Mucosa of stomach (tissue), 1 donor: ENCODE results near the gene ARHGAP44.
"Not testable (repeated sequence)": the region's sequence is repeated elsewhere in the genome, so short reads cannot be mapped to it uniquely, and the experiment has no call there.

ENCODE experiments used
- H3K27me3 ChIP-seq: one replicate; pipeline ENCODE4 v1.7.0; 2013; ENCODE audit warnings: mild to moderate bottlenecking, low read length; ENCODE audit not compliant: control insufficient read depth, insufficient read depth
- H3K36me3 ChIP-seq: one replicate; pipeline ENCODE4 v1.7.0; 2013; ENCODE audit warnings: low read length; ENCODE audit not compliant: control insufficient read depth, insufficient read depth
- H3K4me1 ChIP-seq: one replicate; pipeline ENCODE4 v1.7.0; 2013; ENCODE audit warnings: mild to moderate bottlenecking, low read length; ENCODE audit not compliant: control insufficient read depth, insufficient read depth
- H3K4me3 ChIP-seq: one replicate; pipeline ENCODE4 v1.7.0; 2013; ENCODE audit warnings: low read length
- H3K9ac ChIP-seq: one replicate; pipeline ENCODE4 v1.7.0; 2013; ENCODE audit warnings: mild to moderate bottlenecking, low read length, moderate library complexity
- H3K9me3 ChIP-seq: one replicate; pipeline ENCODE4 v1.7.0; 2013; ENCODE audit warnings: mild to moderate bottlenecking, low read length, moderate library complexity; ENCODE audit not compliant: control insufficient read depth
- donor health status: Pancreatic carcinoma.

The ARHGAP44 gene

DNA sequence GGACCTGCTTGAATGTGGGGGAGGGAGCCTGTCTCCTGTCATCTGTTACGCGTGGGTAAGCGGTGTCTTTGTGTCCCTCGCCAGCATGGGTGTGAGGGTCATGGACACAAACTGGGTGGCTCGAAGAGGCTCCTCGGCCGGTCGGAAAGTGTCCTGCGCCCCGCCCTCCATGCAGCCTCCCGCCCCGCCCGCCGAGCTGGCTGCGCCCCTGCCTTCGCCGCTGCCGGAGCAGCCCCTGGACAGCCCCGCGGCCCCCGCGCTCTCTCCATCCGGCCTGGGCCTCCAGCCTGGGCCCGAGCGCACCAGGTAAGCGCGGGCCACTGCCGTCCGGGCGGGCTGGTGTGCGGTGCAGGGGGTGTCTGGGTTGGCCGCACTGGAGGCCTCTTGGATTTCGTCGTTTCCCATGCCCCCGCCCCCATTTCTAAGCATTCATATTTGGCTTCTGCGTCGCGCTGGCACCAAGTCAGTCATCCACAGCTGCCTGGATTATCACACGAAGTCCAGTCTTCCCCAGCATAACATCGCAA is 184.8 kb downstream of the ARHGAP44 start:
- H3K9ac ChIP-seq: no peak overlapping the region
- peaks cover 6% of the 10 kb centered on the region for H3K4me1 ChIP-seq
- no peaks in the 10 kb centered on the region for H3K36me3 ChIP-seq
- no peaks in the 10 kb centered on the region for H3K9me3 ChIP-seq
- H3K27me3 ChIP-seq: no peaks in the 10 kb centered on the region
- no peak overlapping the region for H3K4me3 ChIP-seq

DNA sequence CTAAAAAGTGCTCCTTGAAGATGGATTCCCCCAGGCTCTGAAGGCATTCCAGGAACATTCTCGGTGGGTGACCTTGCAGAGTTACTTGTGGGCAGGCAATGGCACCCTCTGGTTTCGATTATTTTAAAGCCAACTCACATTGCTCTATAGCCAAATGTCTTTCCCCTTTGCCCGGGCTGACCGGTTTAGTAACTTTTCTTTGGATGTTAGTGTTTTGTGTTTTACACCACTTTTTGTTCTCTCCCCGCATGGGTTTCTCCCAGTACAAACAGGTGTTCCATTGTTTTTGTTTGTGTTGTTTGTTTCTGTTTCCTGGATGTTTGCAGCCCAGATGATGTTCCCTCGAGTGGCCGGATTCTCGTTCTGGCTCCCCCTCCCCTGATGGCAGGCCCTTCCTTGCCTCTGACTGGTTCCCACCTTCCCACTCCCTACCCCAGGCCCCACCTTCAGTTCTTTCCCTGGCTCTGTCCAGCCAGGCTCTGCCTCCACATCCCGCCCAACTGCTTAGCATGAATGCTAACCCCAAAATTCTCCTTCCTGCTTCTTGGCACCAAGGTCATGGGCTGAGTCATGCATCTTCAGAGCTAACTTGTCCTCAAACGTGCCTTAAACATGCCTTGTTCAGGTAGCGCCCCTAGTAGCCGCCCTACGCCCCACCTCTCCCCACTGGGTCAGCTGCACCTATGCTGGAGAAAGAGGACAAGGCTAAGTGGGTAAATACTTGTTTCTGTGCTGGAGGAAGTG is 187.9 kb downstream of the ARHGAP44 start:
- Histone ChIP-seq H3K36me3 (no peaks in the 10 kb centered on the region), H3K9me3 (no peaks in the 10 kb centered on the region), H3K9ac (no peak overlapping the region), H3K27me3 (no peaks in the 10 kb centered on the region), H3K4me1 (peaks cover 6% of the 10 kb centered on the region), H3K4me3 (no peak overlapping the region)

DNA sequence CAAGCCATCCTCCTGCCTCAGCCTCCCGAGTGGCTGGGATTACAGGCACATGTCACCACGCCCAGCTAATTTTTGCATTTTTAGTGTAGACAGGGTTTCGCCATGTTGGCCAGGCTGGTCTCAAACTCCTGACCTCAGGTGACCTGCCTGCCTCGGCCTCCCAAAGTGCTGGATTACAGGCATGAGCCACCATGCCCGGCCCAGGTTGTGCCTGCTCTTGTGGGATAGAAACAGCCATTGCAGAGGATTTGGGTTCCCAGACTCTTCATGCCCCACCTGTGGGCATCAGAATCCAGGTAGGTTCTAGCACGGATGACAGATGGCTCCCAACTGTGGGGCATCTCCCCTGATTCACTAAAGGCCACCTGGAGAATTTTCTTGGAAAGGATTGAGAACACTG is 189.5 kb downstream of the ARHGAP44 start:
- not testable (repeated sequence) for H3K4me1 ChIP-seq, H3K36me3 ChIP-seq, H3K4me3 ChIP-seq, H3K9ac ChIP-seq, H3K27me3 ChIP-seq, H3K9me3 ChIP-seq

DNA sequence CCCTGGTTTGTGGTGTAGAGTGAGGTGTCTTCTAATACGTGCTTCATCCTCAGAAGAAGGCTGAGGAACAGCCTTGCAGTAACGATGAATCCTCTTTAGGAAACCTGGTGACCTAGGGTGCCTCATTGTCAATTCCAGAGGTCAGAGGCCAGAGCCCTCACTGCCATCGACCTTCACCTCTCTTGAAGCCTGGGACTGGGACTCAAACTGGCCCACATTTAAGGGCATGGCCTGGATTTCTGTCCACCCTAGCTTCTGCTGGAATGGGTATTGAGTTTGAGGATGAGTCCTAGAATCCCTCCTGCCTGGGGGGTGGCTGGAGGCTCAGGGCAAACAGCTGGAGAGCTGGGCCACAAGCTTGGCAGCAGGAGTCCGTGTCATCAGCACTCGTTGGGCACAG is 189.9 kb downstream of the ARHGAP44 start:
- Histone ChIP-seq H3K4me1 (no peaks in the 10 kb centered on the region), H3K4me3 (no peak overlapping the region)

DNA sequence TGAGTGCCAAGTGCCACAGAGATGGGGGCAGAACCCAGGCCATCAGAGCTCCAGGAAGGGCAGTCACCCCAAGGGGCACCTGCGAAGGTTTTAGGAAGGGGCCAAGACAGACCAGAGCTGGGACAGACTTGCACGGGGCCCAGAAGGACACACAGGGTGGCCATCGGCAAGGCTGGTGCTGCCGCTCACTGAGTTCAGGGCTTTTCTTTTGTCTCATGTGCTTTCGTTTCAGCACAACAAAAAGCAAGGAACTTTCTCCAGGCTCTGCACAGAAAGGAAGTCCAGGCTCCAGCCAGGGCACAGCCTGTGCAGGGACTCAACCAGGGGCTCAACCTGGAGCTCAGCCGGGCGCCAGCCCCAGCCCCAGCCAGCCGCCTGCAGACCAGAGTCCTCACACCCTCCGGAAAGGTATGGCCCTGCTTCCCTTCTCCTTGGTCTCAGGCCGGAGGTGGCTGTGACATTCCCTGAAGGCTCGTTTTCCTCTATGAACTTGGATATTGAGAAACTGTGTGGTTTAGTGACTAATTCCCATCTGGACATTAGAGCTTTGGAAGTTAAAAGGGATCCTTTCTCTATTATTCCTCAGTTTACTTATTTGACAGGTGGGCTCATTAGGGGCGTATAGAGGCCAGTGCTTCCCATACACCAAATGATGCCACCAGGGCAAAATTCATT is 190.7 kb downstream of the ARHGAP44 start:
- H3K9ac ChIP-seq: no peak overlapping the region
- no peaks in the 10 kb centered on the region for H3K9me3 ChIP-seq
- H3K4me1 ChIP-seq: no peaks in the 10 kb centered on the region
- no peaks in the 10 kb centered on the region for H3K27me3 ChIP-seq
- H3K4me3 ChIP-seq: no peak overlapping the region
- no peaks in the 10 kb centered on the region for H3K36me3 ChIP-seq

More for the DNA sequence above, 189.9 kb downstream of the ARHGAP44 start:
- Histone ChIP-seq H3K27me3 (no peaks in the 10 kb centered on the region), H3K9ac (no peak overlapping the region), H3K9me3 (no peaks in the 10 kb centered on the region), H3K36me3 (no peaks in the 10 kb centered on the region)

DNA sequence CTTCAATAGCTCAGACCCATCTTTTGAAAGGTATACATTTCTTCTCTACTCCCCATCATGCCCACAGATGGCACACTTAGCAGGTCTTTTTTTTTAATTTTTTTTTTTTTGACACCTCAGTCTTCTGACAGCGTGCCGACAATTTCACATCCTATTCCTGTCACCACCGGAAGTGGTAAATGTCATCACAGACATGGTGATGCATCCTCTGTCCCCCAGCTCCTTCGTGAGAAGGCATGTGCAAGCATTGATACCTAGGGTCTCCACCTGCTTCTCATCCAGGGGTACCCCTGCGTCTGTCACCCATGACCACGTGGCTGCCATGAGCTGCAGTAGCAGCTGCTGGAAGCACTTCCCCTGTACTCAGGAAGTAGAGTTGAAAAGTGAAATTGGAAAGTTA is 192.9 kb downstream of the ARHGAP44 start:
- H3K27me3 ChIP-seq: no peaks in the 10 kb centered on the region
- H3K9ac ChIP-seq: no peak overlapping the region
- H3K9me3 ChIP-seq: no peaks in the 10 kb centered on the region
- no peak overlapping the region for H3K4me3 ChIP-seq
- H3K4me1 ChIP-seq: no peaks in the 10 kb centered on the region
- H3K36me3 ChIP-seq: no peaks in the 10 kb centered on the region

DNA sequence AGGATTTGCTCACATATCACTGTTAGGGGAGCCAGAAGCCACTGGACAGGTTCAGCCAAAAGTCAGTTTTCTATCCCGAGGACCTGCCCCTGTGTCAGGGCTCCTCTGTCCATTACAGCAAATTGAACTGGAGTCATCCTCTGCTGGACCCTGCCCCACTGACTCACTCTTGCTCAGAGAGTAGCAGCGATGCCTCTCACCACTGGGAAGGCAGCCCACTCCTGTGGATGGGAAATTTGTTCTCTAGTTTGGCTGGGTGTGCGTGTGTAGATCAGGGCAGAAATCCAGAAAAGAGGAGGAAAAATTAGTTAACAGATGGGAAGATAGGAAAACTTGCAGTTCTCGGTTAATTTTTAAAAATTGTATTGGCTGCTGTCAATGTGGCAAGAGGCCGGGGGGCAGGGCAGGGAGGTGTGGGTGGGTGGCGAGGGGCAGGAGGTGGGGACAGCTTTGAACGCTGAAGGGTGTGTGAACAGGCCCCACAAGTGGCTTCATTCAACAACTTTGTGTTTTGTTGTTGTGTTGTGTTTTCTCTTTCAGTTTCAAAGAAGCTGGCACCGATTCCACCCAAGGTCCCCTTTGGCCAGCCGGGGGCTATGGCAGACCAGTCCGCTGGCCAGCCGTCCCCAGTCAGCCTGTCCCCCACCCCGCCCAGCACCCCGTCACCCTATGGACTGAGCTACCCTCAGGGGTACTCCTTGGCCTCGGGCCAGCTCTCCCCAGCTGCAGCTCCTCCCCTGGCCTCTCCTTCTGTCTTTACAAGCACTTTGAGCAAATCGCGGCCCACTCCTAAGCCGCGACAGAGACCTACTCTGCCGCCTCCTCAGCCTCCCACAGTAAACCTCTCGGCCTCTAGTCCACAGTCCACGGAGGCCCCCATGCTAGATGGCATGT is 194.9 kb downstream of the ARHGAP44 start:
- Histone ChIP-seq H3K27me3 (no peaks in the 10 kb centered on the region), H3K9ac (no peak overlapping the region), H3K4me3 (no peak overlapping the region), H3K4me1 (no peaks in the 10 kb centered on the region), H3K36me3 (no peaks in the 10 kb centered on the region), H3K9me3 (no peaks in the 10 kb centered on the region)

DNA sequence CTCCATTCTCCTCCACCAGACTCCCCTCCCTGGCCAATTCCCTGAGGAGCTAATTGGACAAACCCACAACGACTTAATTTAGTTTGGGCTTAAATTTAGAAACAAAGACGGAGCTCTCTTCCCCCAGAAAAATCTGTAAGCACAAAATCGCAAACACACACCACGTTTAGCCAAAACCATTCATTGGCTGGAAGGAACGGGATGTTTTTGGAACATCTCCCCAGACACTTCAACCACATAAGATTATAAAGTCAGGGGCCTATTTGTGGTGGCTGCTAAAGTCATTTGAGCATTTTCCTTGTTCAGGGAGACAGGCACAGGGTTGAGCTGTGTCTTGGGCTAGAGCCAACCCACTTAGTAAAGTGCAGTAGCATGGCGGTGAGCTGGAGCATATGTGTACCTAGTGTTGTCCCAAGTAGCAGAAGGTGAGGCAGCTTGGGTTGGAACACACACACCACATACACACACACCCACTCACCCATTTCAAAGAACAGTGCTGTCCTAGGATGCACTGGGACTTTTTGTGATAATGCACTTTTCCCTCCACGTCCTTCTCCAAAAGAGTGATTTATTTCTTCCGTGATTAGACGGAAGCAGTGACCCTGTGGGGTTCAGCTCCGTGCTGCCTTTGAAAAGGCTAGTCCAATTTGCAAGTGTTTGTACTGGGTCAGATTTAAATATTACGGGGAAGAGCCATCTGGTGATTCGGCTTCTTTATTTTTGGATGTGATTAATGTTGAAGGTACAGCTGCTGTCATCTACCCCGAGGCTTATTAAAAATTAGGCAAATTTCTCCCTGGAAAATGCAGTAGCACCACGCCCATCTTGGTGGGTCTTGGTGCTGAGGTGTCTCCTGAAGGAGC is 196.4 kb downstream of the ARHGAP44 start:
- H3K9me3 ChIP-seq: no peaks in the 10 kb centered on the region
- no peak overlapping the region for H3K9ac ChIP-seq
- no peak overlapping the region for H3K4me3 ChIP-seq
- no peaks in the 10 kb centered on the region for H3K36me3 ChIP-seq
- H3K27me3 ChIP-seq: no peaks in the 10 kb centered on the region
- H3K4me1 ChIP-seq: no peaks in the 10 kb centered on the region

DNA sequence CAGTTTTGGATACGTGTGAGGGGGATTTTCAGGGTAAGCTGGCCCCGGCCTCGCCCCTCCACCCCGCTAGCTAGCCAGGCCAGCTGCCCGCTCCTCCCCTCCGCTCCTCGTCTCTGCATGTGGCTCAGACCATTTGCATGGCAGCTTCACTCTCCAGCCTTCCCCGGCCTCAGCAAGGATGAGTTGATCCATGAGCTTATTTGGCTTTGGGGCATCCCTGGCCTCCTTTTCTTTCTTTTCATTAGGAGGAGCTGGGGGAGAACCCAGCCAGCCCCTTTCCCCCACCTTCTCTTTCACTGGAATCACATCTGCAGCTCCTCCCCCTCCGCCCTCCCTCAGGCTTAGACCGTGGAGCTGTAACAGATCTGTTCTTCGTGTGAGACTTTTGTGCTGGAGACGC is 197.8 kb downstream of the ARHGAP44 start:
- Histone ChIP-seq H3K4me3 (no peak overlapping the region), H3K4me1 (no peaks in the 10 kb centered on the region), H3K9ac (no peak overlapping the region), H3K9me3 (no peaks in the 10 kb centered on the region), H3K36me3 (no peaks in the 10 kb centered on the region), H3K27me3 (no peaks in the 10 kb centered on the region)

DNA sequence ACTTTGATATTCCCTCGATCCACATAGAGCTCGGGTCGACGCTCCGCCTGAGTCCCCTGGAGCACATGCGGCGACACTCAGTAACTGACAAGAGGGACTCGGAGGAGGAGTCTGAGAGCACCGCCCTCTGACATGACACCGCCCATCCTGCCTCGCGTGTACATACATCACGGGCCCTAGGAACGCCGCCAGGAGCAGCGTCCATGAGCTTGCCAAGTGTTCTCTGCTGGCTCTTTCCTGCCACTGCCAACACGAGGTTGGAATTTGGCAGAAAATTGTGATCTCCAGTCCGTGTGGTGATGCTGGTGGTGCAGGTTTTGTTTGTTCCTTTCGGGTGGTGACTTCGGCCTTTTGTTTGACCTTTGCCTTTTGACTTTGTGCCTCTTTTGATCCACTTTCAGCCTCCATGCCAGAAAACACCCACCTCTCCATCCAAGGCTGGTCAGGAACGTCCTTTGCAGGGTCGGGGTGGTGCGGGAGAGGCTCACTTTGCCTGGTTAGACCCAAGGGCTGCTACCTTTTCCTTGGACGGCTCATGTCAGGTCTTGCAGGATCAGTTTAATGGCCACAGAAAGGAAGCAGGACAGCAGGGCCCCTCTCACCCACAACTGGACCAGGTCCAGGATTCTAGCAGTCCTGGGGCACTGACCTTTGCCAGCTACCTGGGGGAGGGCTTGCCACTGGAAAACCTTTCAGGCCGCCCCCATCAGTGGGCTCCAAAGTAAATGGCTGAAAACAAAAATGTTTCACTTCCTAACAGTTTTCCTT is 200.9 kb downstream of the ARHGAP44 start:
- no peaks in the 10 kb centered on the region for H3K9me3 ChIP-seq
- H3K36me3 ChIP-seq: peaks cover 8% of the 10 kb centered on the region
- H3K9ac ChIP-seq: no peak overlapping the region
- H3K4me3 ChIP-seq: no peak overlapping the region
- no peaks in the 10 kb centered on the region for H3K27me3 ChIP-seq
- no peaks in the 10 kb centered on the region for H3K4me1 ChIP-seq

DNA sequence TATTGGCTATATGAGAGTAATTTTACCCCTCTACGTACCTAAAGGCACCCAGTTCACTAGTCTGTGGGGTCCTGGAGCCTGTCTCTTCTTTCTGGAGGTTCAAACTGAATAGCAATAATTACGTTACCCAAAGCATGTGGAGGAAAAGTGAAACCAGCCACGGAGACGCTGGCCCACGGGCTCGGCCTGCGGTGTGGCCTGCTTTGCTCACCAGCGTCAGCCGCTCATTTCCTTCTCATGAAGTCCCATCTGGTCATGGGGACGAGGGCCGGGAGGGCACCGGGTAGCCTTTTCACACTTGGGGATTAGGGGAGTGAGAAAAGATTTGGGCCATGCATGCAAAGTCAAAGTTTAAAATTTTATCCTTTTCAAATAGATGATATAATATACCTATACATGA is 201.6 kb downstream of the ARHGAP44 start:
- Histone ChIP-seq H3K4me1 (no peaks in the 10 kb centered on the region), H3K9me3 (no peaks in the 10 kb centered on the region), H3K9ac (no peak overlapping the region), H3K27me3 (no peaks in the 10 kb centered on the region), H3K36me3 (peaks cover 8% of the 10 kb centered on the region), H3K4me3 (no peak overlapping the region)
